ENCODE results near the gene SPARC. TPM values are rescaled to one million over a fixed set of nuclear protein-coding genes. Genes with fewer than 3 reads are reported as not detected.

Gene SPARC
- polyA plus RNA-seq, 1 donor (not counting 4 experiments of a cell fraction or from before 2014, with no cell fraction given), result 397 TPM

DNA sequence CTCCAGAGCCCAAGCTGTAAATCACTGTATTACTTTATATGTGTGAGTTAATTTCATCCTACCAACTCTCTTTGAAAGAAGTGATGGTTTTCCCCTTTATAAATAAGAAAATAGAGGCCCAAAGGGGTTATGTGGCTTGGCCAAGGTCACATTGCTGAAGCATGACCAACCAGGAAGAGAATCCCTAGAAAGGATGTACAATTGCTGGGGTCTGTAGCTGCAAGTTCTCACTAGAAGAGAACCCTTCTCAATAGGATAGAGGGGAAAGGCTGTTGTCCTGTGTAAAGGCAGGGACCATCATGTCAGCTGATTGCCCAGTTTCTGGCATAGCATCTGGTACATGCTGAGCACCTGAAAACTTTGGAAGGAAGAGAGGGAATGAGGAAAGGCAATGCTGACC, 56.6 kb downstream of the SPARC start:
- dilution Hi-C loops (cut with MboI; ENCODE audit: extremely low pct_ligation_motif_present, low sequenced_read_pairs), result no loop called here
- H2AFZ ChIP-seq (ENCODE audit: control insufficient read depth, low read length), result no peak overlapping the region

GRCh38 chr5:151628112-151628823, 58.4 kb downstream of the SPARC start:
- peaks cover 2% of the 10 kb centered on the region for H3K9me1 ChIP-seq (ENCODE audit: control insufficient read depth, extremely low read depth, insufficient read depth, low read length)
- FAIRE-seq (peak; percentile 96), DNase-seq (ENCODE audit: low read depth, low spot score) (no peak)
- peak overlapping the region; percentile 38 for H3K9ac ChIP-seq (ENCODE audit: control insufficient read depth, extremely low read depth, insufficient read depth, low read length)
- H2AFZ ChIP-seq (ENCODE audit: control insufficient read depth, low read length), result peak overlapping the region; percentile 20
- H3K79me2 ChIP-seq (ENCODE audit: control insufficient read depth, insufficient read depth, low read length), result no peaks in the 10 kb centered on the region
- no peaks in the 10 kb centered on the region for H3K9me3 ChIP-seq (ENCODE audit: control insufficient read depth, low read depth, low read length)
- no peaks in the 10 kb centered on the region for H4K20me1 ChIP-seq (ENCODE audit: control insufficient read depth, extremely low read depth, insufficient read depth, low read length)
- peak overlapping the region; percentile 51 for H3K27ac ChIP-seq (ENCODE audit: control insufficient read depth, insufficient read depth, low read length)
- H3K4me2 ChIP-seq (ENCODE audit: control insufficient read depth, extremely low read depth, insufficient read depth, low read depth, low read length), result peak overlapping the region; percentile 52
- no peak overlapping the region for H3K4me3 ChIP-seq (ENCODE audit: control insufficient read depth in 2 of 3, extremely low read depth in 1 of 3, insufficient read depth in 2 of 3, low read depth in 1 of 3, low read length in 3 of 3)
- TF ChIP-seq EZH2 (IDR thresholded peaks at IDR 0.05; ENCODE audit: low read length) (no peak), CTCF (optimal IDR thresholded peaks at IDR 0.05 in 1 of 3, IDR thresholded peaks at IDR 0.05 in 1 of 3, conservative IDR thresholded peaks at IDR 0.05 in 1 of 3; ENCODE audit: extremely low read depth in 1 of 3, insufficient read depth in 2 of 3, low read length in 3 of 3) (peak in 1 of 3 experiments; percentile 9)
- H3K27me3 ChIP-seq (ENCODE audit: control insufficient read depth, extremely low read depth, insufficient read depth, low read length), result no peaks in the 10 kb centered on the region
- H3K36me3 ChIP-seq (ENCODE audit: control insufficient read depth in 2 of 2, extremely low read depth in 1 of 2, insufficient read depth in 2 of 2, low read length in 2 of 2), result no peaks in the 10 kb centered on the region
- dilution Hi-C loops (cut with MboI; ENCODE audit: extremely low pct_ligation_motif_present, low sequenced_read_pairs), result no loop called here
- H3K4me1 ChIP-seq (ENCODE audit: control insufficient read depth, extremely low read depth, insufficient read depth, low read length), result peaks cover 47% of the 10 kb centered on the region

More for the DNA sequence above, 56.6 kb downstream of the SPARC start:
- H3K79me2 ChIP-seq (ENCODE audit: control insufficient read depth, insufficient read depth, low read length), result no peaks in the 10 kb centered on the region
- H3K9ac ChIP-seq (ENCODE audit: control insufficient read depth, extremely low read depth, insufficient read depth, low read length), result no peak overlapping the region
- no peak for DNase-seq (ENCODE audit: low read depth, low spot score)
- no peaks in the 10 kb centered on the region for H3K36me3 ChIP-seq (ENCODE audit: control insufficient read depth in 2 of 2, extremely low read depth in 1 of 2, insufficient read depth in 2 of 2, low read length in 2 of 2)
- peaks cover 47% of the 10 kb centered on the region for H3K4me1 ChIP-seq (ENCODE audit: control insufficient read depth, extremely low read depth, insufficient read depth, low read length)
- H3K27me3 ChIP-seq (ENCODE audit: control insufficient read depth, extremely low read depth, insufficient read depth, low read length), result no peaks in the 10 kb centered on the region
- H3K4me3 ChIP-seq (ENCODE audit: control insufficient read depth in 2 of 3, extremely low read depth in 1 of 3, insufficient read depth in 2 of 3, low read depth in 1 of 3, low read length in 3 of 3), result no peak overlapping the region
- no peak for FAIRE-seq
- no peaks in the 10 kb centered on the region for H3K9me3 ChIP-seq (ENCODE audit: control insufficient read depth, low read depth, low read length)
- H4K20me1 ChIP-seq (ENCODE audit: control insufficient read depth, extremely low read depth, insufficient read depth, low read length), result no peaks in the 10 kb centered on the region
- no peak overlapping the region for H3K4me2 ChIP-seq (ENCODE audit: control insufficient read depth, extremely low read depth, insufficient read depth, low read depth, low read length)
- H3K27ac ChIP-seq (ENCODE audit: control insufficient read depth, insufficient read depth, low read length), result no peak overlapping the region
- H3K9me1 ChIP-seq (ENCODE audit: control insufficient read depth, extremely low read depth, insufficient read depth, low read length), result peaks cover 3% of the 10 kb centered on the region
- TF ChIP-seq EZH2 (IDR thresholded peaks at IDR 0.05; ENCODE audit: low read length), result no peak
- no peak for TF ChIP-seq CTCF (optimal IDR thresholded peaks at IDR 0.05 in 1 of 3, IDR thresholded peaks at IDR 0.05 in 1 of 3, conservative IDR thresholded peaks at IDR 0.05 in 1 of 3; ENCODE audit: extremely low read depth in 1 of 3, insufficient read depth in 2 of 3, low read length in 3 of 3)

Data from keratinocyte (primary cell).